ENCODE data around the gene CLHC1. TPM values are rescaled to one million over a fixed set of nuclear protein-coding genes. Genes with fewer than 3 reads are reported as not detected.

CLHC1 gene
- total and polyA plus RNA-seq, 2 of the 8 experiments (the other 6 are each of a cell fraction or from before 2014, with no cell fraction given): 2.6 to 10.8 TPM

GRCh38 chr2:55155206-55155605, 76.9 kb downstream of the CLHC1 start (continued):
- no peak for TF ChIP-seq NANOG (IDR thresholded peaks at IDR 0.05; ENCODE audit: insufficient read depth, low read depth, low read length, poor library complexity, severe bottlenecking)
- no peak for TF ChIP-seq SP2 (IDR thresholded peaks at IDR 0.05; ENCODE audit: low read length)
- no peak for TF ChIP-seq CREB1 (IDR thresholded peaks at IDR 0.05)
- TF ChIP-seq JUND (IDR thresholded peaks at IDR 0.05; ENCODE audit: low read length): no peak
